Osteoblast (primary cell): ENCODE measurements around the gene RASSF1. TPM values are rescaled to one million over a fixed set of nuclear protein-coding genes. Genes with fewer than 3 reads are reported as not detected.

ENCODE experiments used
- DNase-seq: peaks from one replicate; pipeline ENCODE4 v3.0.0; 2011; ENCODE audit warnings: low spot score, mixed read lengths; ENCODE audit not compliant: insufficient read length; ENCODE audit errors: missing footprints
- H2AFZ ChIP-seq: 2 replicates; pipeline ENCODE4 v1.6.0; 2011; ENCODE audit warnings: mild to moderate bottlenecking, low read length
- H3K27ac ChIP-seq: 2 replicates; pipeline ENCODE4 v1.5.1; 2011; ENCODE audit warnings: mild to moderate bottlenecking, low read depth, low read length, moderate library complexity
- H3K27me3 ChIP-seq: 2 replicates; pipeline ENCODE4 v1.6.0; 2012; ENCODE audit warnings: mild to moderate bottlenecking, control low read depth, inconsistent platforms, low read length, moderate library complexity; ENCODE audit not compliant: insufficient read depth
- H3K36me3 ChIP-seq: 2 replicates; pipeline ENCODE4 v1.5.1; 2011; ENCODE audit warnings: mild to moderate bottlenecking, low read length, control low read depth, moderate library complexity; ENCODE audit not compliant: insufficient read depth
- H3K4me1 ChIP-seq: 2 replicates; pipeline ENCODE4 v1.5.1; 2011; ENCODE audit warnings: mild to moderate bottlenecking, low read length, control low read depth, moderate library complexity; ENCODE audit not compliant: insufficient read depth
- H3K4me2 ChIP-seq: 2 replicates; pipeline ENCODE4 v1.6.0; 2011; ENCODE audit warnings: mild to moderate bottlenecking, low read length; ENCODE audit not compliant: insufficient read depth
- H3K4me3 ChIP-seq: fragments of 200-600 bp; sonication (generic); 3 replicates; pipeline ENCODE4 v1.5.1; 2012; ENCODE audit warnings: mild to moderate bottlenecking, low read length, inconsistent platforms; ENCODE audit not compliant: insufficient read depth
- H3K79me2 ChIP-seq: 2 replicates; pipeline ENCODE4 v1.6.0; 2012; ENCODE audit warnings: mild to moderate bottlenecking, low read length, control low read depth, inconsistent platforms; ENCODE audit not compliant: insufficient read depth
- H3K9me3 ChIP-seq: 2 replicates; pipeline ENCODE4 v1.5.1; 2011; ENCODE audit warnings: low read depth, low read length, control low read depth
- H4K20me1 ChIP-seq: 2 replicates; pipeline ENCODE4 v1.6.0; 2012; ENCODE audit warnings: mild to moderate bottlenecking, low read length, control low read depth; ENCODE audit not compliant: insufficient read depth
- total RNA-seq: library from RNA; depleted of rRNA; stranded (reverse); fragments of >200 nt; gene quantifications from 2 replicates; pipeline ENCODE4 v1.2.3, GENCODE V29; 2012
- TF ChIP-seq, protein P1 (sequence below): IDR thresholded peaks from 2 replicates; pipeline ENCODE4 v1.5.1; 2011; ENCODE audit warnings: mild to moderate bottlenecking, low read depth, low read length, moderate library complexity; ENCODE audit errors: extremely low read depth

RASSF1 gene
- total RNA-seq, 1 donor = 18.1 TPM

DNA sequence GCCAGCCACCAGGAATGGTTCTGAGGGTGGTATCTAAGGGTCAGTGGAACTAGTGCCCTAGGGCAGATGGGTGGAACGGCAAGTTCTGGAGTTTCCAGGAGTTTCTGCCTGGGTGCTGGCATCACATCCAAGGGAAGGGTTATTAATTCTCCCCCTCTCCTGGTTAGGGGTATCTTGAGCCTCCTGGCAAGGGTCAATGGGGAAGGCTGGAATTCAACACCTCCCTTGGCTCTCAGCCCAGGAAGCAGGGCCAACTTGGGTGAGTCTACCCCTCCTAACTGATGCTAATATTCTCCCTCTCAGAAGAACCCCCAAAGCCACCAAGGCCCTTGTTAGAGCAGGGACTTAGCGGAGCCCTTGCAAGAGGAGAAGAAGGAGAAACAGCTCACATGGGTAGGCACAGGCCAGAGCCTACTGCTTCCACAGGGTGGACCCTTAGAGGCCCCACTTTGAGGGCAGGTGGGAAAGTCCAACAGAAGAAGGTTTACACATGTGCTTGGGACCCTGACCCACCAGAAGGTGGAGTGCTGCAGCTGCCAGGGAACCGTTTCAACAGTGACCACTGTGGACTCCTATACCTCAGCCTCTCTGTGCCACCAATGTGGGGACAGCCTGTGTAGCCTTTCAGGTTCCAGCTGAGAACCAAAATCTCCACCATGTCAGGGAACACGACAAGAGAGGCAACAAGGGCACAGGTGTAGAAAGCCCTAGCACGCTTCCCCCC, 15.4 kb upstream of the RASSF1 start:
- H3K9me3 ChIP-seq = no peaks in the 10 kb centered on the region
- peak overlapping the region; percentile 92 for H3K4me3 ChIP-seq
- no peaks in the 10 kb centered on the region for H3K27me3 ChIP-seq
- peaks cover 46% of the 10 kb centered on the region for H3K36me3 ChIP-seq
- peak overlapping the region; percentile 91 for H3K4me2 ChIP-seq
- peaks cover 70% of the 10 kb centered on the region for H4K20me1 ChIP-seq
- no peak overlapping the region for H2AFZ ChIP-seq
- H3K79me2 ChIP-seq = peaks cover 77% of the 10 kb centered on the region
- H3K27ac ChIP-seq = peak overlapping the region; percentile 20
- peaks cover 55% of the 10 kb centered on the region for H3K4me1 ChIP-seq
- TF ChIP-seq, protein P1, sequence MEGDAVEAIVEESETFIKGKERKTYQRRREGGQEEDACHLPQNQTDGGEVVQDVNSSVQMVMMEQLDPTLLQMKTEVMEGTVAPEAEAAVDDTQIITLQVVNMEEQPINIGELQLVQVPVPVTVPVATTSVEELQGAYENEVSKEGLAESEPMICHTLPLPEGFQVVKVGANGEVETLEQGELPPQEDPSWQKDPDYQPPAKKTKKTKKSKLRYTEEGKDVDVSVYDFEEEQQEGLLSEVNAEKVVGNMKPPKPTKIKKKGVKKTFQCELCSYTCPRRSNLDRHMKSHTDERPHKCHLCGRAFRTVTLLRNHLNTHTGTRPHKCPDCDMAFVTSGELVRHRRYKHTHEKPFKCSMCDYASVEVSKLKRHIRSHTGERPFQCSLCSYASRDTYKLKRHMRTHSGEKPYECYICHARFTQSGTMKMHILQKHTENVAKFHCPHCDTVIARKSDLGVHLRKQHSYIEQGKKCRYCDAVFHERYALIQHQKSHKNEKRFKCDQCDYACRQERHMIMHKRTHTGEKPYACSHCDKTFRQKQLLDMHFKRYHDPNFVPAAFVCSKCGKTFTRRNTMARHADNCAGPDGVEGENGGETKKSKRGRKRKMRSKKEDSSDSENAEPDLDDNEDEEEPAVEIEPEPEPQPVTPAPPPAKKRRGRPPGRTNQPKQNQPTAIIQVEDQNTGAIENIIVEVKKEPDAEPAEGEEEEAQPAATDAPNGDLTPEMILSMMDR = no peak
- DNase-seq = no peak

DNA sequence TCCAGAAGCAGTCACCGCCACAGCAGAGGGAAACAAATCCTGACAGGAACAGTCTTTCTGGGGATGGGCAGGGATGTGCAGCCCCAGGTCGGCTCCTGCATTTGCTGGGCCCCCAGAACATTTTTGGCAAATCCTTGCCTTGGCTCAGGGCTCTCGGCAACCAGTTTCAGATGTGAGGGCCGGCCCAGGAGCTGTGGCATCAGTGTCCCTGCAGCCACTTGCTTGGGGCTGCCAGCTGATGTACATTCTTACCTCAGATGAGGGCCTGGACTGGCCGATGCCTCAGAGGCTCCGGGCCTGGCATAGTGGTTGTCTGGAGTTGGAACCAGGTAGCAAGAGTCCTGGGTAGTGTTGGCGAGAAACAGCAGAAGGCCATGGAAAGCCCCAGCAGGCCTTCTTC, 14.2 kb upstream of the RASSF1 start:
- DNase-seq = no peak
- peaks cover 58% of the 10 kb centered on the region for H3K4me1 ChIP-seq

DNA sequence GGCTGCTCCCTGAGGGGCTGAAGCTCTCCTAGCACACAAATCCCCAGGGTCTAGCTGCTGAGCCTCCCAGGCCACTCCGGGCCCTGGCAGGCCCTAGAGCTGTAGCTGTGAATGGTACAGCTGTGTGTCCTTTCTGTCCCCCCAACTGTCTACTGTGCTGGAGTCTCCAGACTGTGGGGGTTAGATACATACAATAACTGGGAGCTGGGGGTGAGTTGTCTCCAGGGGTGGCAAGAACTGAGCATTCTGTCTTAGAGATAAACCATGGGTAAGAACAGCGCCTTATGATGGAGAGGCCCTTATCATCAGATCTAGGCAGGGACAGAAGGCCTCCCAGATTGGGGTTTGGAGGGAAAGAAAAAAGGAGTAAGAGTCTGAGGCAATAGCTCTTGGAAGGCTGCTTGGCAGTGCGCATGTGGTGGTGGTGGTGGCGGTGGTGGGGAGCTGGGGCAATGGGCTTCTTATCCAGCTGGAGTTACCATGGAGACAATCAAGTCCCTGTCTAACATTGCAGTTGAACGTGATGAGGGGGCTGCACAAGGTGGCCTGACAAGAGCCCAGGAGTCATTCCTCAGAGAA, 13.6 kb upstream of the RASSF1 start:
- H3K27me3 ChIP-seq = no peaks in the 10 kb centered on the region
- H2AFZ ChIP-seq = no peak overlapping the region
- peaks cover 46% of the 10 kb centered on the region for H3K36me3 ChIP-seq
- TF ChIP-seq, protein P1 = no peak
- H3K9me3 ChIP-seq = no peaks in the 10 kb centered on the region
- H3K4me3 ChIP-seq = no peak overlapping the region
- DNase-seq = no peak
- H4K20me1 ChIP-seq = peaks cover 70% of the 10 kb centered on the region
- no peak overlapping the region for H3K4me2 ChIP-seq
- H3K4me1 ChIP-seq = peaks cover 57% of the 10 kb centered on the region
- H3K27ac ChIP-seq = no peak overlapping the region
- H3K79me2 ChIP-seq = peaks cover 90% of the 10 kb centered on the region

More for the DNA sequence above, 14.2 kb upstream of the RASSF1 start:
- Histone ChIP-seq H4K20me1 (peaks cover 70% of the 10 kb centered on the region), H3K27ac (no peak overlapping the region), H3K27me3 (no peaks in the 10 kb centered on the region), H3K4me3 (no peak overlapping the region), H2AFZ (no peak overlapping the region), H3K79me2 (peaks cover 84% of the 10 kb centered on the region), H3K36me3 (peaks cover 46% of the 10 kb centered on the region), H3K4me2 (no peak overlapping the region), H3K9me3 (no peaks in the 10 kb centered on the region)
- TF ChIP-seq, protein P1 = no peak

DNA sequence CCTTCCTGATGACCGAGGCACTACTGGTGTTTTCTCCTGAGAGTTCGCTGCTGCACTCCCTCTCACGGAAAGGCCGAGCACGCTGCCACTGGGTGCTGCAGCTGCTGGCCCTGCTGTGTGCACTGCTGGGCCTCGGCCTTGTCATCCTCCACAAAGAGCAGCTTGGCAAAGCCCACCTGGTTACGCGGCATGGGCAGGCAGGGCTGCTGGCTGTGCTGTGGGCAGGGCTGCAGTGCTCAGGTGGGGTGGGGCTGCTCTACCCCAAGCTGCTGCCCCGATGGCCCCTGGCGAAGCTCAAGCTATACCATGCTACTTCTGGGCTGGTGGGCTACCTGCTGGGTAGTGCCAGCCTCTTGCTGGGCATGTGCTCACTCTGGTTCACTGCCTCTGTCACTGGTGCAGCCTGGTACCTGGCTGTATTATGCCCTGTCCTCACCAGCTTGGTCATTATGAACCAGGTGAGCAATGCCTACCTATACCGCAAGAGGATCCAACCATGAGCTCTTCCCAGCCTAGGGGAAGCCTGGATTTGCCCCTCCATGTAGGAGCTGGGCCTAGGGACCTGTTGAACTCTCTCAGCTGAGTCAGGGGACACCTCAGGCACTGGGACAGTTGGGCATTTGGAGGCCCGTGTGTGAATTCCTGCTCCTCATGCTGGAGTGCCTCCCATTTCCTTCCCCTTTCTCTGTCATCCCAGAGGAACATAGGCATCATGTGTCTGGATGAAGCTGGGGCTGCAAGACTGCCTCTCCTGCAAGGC, 12.8 kb upstream of the RASSF1 start:
- Histone ChIP-seq H3K36me3 (peaks cover 52% of the 10 kb centered on the region), H3K4me3 (no peak overlapping the region), H4K20me1 (peaks cover 65% of the 10 kb centered on the region), H2AFZ (no peak overlapping the region), H3K9me3 (no peaks in the 10 kb centered on the region), H3K4me1 (peaks cover 52% of the 10 kb centered on the region), H3K27me3 (no peaks in the 10 kb centered on the region), H3K4me2 (no peak overlapping the region), H3K79me2 (peaks cover 88% of the 10 kb centered on the region), H3K27ac (peak overlapping the region; percentile 64)
- no peak for DNase-seq
- TF ChIP-seq, protein P1 = no peak
